GM12865 (cell line): ENCODE results near the gene ASCC1.
A peak's percentile ranks its signal among the peaks of the same experiment; 100 is the strongest.

Experiments
- DNase-seq: peaks from one replicate; pipeline ENCODE4 v3.0.0; 2010; ENCODE audit warnings: low read depth
- H3K4me3 ChIP-seq: 2 replicates; pipeline ENCODE4 v1.5.1; 2011; ENCODE audit warnings: mild to moderate bottlenecking, low read depth, low read length, control low read depth
- TF ChIP-seq, protein P1 (sequence below): IDR thresholded peaks from 2 replicates; pipeline ENCODE4 v1.5.1; 2011; ENCODE audit warnings: low read length, control low read depth, low read depth, inconsistent platforms; ENCODE audit not compliant: insufficient read depth; ENCODE audit errors: missing control alignments

The ASCC1 gene

DNA sequence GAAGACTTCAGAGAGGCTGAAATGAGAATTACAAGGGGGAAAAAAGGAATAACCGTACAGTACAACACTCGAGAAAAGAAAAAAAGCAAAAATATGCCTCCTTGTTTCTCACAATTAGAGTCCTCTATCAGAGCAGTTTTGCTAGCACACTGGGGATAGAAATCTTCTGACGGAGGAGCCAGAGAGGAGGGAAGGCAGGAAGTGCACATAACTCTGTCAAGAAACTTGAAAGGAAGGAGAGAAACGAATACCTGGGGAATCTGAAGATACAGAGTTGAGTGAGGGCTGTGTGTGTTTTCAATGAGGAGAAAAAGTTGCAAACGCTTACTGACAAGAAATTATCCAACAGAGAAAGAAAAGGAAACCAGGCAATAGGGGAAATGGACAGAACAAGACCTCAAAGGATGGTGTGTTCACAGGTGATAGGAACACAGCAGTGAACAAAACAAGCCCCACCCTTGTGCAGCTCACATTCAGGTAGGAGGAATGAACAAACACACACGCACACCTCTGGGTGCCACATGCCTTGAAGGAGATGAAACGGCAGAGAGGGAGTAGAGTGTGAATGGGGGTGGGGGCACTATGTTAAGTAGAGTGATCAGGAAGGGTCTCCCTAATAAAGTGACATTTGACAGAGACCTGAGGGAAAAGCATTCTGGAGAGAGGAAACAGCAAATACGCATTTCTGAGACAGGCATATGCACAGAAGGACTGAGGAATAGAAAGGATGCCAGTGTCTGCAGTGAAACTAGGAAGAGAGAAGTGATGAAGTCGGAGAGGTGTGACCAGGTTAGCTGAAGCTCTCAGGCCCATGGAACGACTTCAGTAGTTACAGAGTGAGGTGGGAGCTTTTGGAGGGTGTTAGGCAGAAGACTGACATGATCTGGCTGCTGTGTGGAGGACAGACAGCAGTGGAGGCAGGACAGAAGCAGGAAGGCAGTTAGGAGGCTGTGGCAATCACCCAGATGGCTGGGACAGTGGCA lies 81.0 kb downstream of the ASCC1 start:
- peak; percentile 45 for DNase-seq
- TF ChIP-seq, protein P1, sequence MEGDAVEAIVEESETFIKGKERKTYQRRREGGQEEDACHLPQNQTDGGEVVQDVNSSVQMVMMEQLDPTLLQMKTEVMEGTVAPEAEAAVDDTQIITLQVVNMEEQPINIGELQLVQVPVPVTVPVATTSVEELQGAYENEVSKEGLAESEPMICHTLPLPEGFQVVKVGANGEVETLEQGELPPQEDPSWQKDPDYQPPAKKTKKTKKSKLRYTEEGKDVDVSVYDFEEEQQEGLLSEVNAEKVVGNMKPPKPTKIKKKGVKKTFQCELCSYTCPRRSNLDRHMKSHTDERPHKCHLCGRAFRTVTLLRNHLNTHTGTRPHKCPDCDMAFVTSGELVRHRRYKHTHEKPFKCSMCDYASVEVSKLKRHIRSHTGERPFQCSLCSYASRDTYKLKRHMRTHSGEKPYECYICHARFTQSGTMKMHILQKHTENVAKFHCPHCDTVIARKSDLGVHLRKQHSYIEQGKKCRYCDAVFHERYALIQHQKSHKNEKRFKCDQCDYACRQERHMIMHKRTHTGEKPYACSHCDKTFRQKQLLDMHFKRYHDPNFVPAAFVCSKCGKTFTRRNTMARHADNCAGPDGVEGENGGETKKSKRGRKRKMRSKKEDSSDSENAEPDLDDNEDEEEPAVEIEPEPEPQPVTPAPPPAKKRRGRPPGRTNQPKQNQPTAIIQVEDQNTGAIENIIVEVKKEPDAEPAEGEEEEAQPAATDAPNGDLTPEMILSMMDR = no peak
- H3K4me3 ChIP-seq = no peak overlapping the region

DNA sequence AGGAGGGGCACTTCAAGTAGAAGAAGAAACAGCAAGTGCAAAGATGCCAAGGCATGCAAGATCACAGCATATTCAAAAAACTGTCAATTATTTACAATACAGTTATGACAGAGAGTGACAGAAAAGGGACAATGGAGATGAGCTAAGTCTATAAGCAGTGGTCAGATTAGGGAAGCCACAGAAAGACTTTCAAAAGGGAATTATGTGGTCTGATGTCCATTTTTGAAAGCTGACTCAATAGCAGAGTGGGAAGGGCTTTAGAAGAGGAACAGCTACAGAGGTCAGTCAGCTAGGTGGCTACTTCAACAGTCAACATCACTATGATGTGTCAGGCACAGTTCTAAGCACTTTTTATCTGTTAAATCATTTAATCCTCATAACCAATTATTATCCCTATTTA lies 82.6 kb downstream of the ASCC1 start:
- peak; percentile 85 for DNase-seq
- TF ChIP-seq, protein P1 = no peak
- H3K4me3 ChIP-seq = no peak overlapping the region

DNA sequence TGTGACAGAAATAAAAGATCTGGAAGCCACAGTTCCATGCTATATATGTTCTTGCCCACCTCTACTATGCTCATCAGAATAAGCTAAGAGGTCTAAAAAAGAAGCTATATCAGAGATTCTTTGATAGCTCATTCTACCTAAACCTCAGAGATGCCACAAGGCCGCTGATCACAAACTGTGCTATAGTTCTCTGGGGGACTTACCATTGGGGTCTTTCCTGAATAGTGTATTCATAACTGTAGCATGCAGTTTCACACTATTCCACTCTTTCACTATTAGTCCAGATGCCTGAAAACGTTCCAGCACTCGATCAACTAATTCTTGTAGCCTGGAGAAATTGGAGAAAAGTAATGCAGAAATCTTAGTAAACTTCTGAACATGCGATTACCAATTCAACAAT lies 83.2 kb downstream of the ASCC1 start:
- no peak overlapping the region for H3K4me3 ChIP-seq
- TF ChIP-seq, protein P1 = no peak

DNA sequence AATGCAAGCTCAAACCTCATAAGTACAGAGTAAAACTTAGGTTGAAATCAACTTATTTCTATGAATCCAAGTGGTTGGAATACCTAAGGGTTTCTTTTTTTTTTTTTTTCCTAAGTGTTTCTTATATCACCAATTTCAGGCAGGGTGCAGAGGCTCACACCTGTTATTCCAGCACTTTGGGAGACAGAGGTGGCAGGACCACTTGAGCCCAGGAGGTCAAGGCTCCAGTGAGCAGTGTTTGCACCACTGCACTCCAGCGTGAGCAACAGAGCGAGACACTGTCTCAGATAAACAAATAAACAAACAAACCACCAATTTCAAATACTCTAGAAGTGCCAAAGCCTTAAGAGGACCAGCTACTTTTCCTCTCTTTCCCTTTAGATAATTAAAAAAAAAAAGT lies 88.5 kb downstream of the ASCC1 start:
- no peak for DNase-seq
- TF ChIP-seq, protein P1 = no peak
- no peak overlapping the region for H3K4me3 ChIP-seq

More for the DNA sequence above, 83.2 kb downstream of the ASCC1 start:
- peak; percentile 42 for DNase-seq

DNA sequence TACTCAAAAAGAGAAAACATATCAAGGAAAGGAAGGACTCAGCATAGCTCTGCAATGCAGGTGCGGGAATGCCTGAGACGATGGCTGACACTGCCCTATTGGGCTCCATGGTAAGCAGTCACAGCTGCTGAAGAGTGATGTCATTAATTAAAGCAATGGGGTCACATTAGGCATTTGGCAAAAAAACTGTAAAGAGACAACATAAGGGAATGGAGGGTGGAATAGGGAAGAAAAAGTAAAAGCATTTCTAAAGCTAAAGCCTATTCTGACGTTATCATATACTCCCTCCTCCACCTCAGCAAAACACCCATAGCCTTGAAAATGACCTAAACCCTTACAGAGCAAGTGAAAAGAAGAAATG lies 89.2 kb downstream of the ASCC1 start:
- TF ChIP-seq, protein P1 = no peak
- DNase-seq = no peak
- H3K4me3 ChIP-seq = no peak overlapping the region

DNA sequence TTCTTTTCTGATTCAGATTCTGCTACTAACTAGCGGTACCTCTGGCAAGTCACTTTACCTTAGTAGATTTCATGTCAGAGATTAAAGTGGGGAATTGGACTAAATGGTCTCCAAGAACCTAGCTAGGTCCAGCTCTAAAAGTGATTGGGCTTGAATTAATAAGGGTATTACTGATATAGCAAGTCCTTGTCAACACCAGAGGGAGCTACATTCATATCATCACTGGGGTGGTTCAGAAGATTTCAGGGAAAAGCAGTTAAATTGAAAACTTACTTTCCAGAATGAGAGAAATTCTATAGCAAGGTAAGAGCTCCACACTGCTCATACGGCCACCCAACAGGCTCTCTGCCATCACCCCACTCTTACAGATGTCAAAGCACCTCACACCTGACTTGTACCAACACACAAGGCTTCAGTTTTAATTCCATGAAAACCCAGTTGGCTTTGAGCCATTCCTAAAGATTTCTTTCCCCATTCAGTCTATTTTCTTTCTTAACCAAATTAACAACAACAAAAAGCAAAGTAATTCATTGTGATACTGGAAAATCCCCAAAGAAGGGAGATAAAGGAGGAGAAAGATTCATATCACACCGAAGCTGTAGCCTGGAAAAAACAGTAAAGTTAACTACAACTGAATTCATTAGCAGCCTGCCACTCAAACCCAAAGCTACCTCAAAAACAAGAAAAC lies 89.7 kb downstream of the ASCC1 start:
- TF ChIP-seq, protein P1 = peak; percentile 23
- no peak overlapping the region for H3K4me3 ChIP-seq
- peak; percentile 52 for DNase-seq

DNA sequence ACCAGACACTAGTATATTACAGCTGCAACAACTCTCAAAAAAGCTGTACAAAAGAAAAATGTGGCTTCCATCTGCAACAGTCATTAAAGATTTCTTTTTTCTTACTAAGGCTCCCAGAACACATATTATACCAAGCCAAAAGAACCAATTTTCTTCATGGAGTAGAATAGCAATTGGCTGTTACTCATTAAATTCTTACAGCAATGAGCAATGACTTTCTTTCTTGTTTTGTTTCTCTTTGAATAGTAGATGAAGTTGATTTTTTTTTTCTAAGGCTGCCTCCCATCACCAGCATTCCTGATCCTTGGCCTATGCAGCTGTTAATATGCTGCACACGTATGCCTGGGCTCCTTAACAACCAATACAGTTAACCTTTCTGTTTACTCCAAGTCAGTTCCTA lies 91.1 kb downstream of the ASCC1 start:
- no peak for DNase-seq
- TF ChIP-seq, protein P1 = no peak
- no peak overlapping the region for H3K4me3 ChIP-seq
